Loucy (cell line): ENCODE measurements around the gene TNNI2.

Experiments
- EZH2phosphoT487 ChIP-seq: fragments of 200-600 bp; IDR thresholded peaks from 2 replicates; pipeline ENCODE4 v1.6.1; 2018; ENCODE audit warnings: antibody characterized with exemption, mild to moderate bottlenecking, moderate library complexity, borderline replicate concordance
- TF ChIP-seq, protein P1 (sequence below): fragments of 200-600 bp; sonication (generic); conservative IDR thresholded peaks from 2 replicates; pipeline ENCODE4 v1.5.1; 2014; ENCODE audit warnings: mild to moderate bottlenecking, antibody characterized with exemption, low read length

DNA sequence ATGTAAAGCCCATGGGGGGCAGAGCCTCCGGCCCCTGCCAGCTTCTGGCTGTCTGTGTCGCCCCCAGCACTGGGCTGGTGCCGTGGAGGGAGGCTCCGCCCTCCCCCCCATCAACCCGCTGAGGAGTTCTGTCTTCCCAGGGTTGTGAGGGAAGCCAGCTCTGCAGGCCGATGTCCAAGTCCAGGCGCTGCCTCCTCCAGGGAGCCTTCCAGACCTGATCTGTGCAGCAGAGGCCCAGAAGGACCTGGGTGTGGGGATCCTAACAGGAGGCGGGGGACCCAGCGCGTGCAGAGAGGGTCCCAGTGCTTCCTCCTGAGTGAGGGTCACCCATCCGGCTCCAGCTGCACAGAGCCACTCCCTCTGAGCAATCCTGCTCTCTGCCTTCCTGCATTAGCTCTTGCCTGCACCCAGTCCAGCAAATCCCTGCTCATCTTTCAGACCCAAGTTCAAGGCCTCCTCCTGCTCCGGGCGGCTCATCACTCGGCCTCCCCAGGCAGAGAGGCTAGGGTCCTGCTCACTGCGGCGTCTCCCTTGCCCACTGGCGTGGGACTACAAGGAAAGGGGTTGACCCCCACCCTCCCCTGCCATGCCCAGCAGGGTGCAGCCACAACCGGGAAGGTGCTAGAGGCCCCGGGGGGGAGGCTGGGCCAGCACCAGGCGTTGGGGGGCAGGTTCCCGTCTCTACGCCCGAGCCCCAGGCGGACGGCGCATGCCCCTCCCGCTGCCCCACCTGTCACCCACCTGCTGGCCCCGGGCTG lies 36.5 kb downstream of the TNNI2 start:
- TF ChIP-seq, protein P1, sequence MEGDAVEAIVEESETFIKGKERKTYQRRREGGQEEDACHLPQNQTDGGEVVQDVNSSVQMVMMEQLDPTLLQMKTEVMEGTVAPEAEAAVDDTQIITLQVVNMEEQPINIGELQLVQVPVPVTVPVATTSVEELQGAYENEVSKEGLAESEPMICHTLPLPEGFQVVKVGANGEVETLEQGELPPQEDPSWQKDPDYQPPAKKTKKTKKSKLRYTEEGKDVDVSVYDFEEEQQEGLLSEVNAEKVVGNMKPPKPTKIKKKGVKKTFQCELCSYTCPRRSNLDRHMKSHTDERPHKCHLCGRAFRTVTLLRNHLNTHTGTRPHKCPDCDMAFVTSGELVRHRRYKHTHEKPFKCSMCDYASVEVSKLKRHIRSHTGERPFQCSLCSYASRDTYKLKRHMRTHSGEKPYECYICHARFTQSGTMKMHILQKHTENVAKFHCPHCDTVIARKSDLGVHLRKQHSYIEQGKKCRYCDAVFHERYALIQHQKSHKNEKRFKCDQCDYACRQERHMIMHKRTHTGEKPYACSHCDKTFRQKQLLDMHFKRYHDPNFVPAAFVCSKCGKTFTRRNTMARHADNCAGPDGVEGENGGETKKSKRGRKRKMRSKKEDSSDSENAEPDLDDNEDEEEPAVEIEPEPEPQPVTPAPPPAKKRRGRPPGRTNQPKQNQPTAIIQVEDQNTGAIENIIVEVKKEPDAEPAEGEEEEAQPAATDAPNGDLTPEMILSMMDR = no peak
- no peak for TF ChIP-seq EZH2phosphoT487
